ENCODE measurements around the gene NTNG2.

DNA sequence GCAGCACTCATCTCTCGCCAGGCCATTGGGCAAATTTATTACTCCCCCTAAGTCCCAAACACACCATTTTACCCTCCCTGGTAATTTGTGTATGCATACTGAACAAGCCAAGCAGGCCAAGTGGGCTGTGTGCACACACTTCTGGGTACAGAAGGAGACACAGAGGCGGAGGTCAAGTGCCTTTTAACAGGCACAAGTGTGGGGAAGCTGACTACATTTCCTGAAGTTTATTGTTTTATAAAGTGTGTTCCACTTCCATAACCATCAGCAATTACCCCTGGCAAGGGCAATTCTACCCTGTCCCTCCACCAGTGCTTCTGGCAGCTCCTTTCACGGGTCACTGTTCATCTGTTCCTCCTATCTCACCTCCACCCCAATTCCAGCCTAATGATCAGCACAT lies 99.0 kb downstream of the NTNG2 start:
- TF ChIP-seq, protein P1, sequence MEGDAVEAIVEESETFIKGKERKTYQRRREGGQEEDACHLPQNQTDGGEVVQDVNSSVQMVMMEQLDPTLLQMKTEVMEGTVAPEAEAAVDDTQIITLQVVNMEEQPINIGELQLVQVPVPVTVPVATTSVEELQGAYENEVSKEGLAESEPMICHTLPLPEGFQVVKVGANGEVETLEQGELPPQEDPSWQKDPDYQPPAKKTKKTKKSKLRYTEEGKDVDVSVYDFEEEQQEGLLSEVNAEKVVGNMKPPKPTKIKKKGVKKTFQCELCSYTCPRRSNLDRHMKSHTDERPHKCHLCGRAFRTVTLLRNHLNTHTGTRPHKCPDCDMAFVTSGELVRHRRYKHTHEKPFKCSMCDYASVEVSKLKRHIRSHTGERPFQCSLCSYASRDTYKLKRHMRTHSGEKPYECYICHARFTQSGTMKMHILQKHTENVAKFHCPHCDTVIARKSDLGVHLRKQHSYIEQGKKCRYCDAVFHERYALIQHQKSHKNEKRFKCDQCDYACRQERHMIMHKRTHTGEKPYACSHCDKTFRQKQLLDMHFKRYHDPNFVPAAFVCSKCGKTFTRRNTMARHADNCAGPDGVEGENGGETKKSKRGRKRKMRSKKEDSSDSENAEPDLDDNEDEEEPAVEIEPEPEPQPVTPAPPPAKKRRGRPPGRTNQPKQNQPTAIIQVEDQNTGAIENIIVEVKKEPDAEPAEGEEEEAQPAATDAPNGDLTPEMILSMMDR (IDR thresholded peaks at IDR 0.05): no peak
- TF ChIP-seq EZH2 (IDR thresholded peaks at IDR 0.05): no peak
- no peak for TF ChIP-seq EZH2phosphoT487 (IDR thresholded peaks at IDR 0.05)
